ENCODE results near the gene ATP6V0B.

DNA sequence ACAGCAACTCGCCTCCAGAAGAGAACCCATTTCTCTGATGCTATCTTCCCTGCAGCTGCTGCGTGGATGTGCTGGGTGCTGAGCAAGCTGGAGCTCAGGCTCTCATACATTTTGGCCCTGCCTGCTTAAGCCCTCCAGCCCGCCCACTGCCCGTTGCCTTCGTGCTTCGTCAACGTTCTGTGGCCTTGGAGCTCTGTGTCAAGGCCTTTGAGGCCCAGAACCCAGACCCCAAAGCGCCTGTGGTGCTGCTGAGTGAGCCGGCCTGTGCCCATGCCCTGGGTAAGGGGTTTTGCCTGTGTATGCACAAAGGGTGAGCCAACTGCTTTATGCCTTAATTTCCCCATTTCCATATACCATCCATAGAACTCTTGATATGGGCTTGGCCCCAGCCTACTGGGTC, 3.8 kb upstream of the ATP6V0B start:
- no peak for TF ChIP-seq EZH2 (conservative IDR thresholded peaks at IDR 0.05; ENCODE audit: low read depth, low read length)
- no peak for TF ChIP-seq MEIS2 (CRISPR knock-in tag; IDR thresholded peaks at IDR 0.05)
- no peak for TF ChIP-seq POLR2A (IDR thresholded peaks at IDR 0.05; ENCODE audit: insufficient read depth in 1 of 2, low read depth in 2 of 2, low read length in 2 of 2)
- no peak for TF ChIP-seq TCF12 (IDR thresholded peaks at IDR 0.05)
- TF ChIP-seq TCF12 (CRISPR knock-in tag; IDR thresholded peaks at IDR 0.05) = no peak

Measured in HepG2 (cell line).